ENCODE data around the gene ARMC3.

- TF ChIP-seq CTCF (IDR thresholded peaks at IDR 0.05) (no peak), POLR2A (IDR thresholded peaks at IDR 0.05) (no peak)
Measured at GRCh38 chr10:22912763-22913384, 15.0 kb upstream of the ARMC3 start.

All from breast epithelium (tissue), 3 donors.